GM23338 (cell line): ENCODE data around the gene TMEM212. TPM values are rescaled to one million over a fixed set of nuclear protein-coding genes. Genes with fewer than 3 reads are reported as not detected.

ENCODE experiments used
- ATAC-seq: fragments of 200-7000 bp; cut with Tn5 transposase; 3 replicates; pipeline ENCODE4 v1.9.1; 2020
- DNase-seq: peaks from one replicate; pipeline ENCODE4 v3.0.0-alpha.2; 2015; ENCODE audit warnings: low spot score
- H2AFZ ChIP-seq: fragments of 200-600 bp; sonication (generic); 2 replicates; pipeline ENCODE4 v1.8.0; 2016; ENCODE audit warnings: antibody characterized with exemption, mild to moderate bottlenecking, moderate library complexity
- H3F3A ChIP-seq: fragments of 200-600 bp; sonication (generic); replicated peaks from 2 replicates; pipeline ENCODE4 v1.8.0; 2017; ENCODE audit warnings: antibody characterized with exemption, mixed run types, low read depth
- H3K27ac ChIP-seq: fragments of 200-600 bp; sonication (generic); 2 replicates; pipeline ENCODE4 v1.6.1; 2016; ENCODE audit warnings: low read depth
- H3K27me3 ChIP-seq: fragments of 200-600 bp; sonication (generic); 2 replicates; pipeline ENCODE4 v1.8.0; 2016; ENCODE audit warnings: mild to moderate bottlenecking, mixed run types, moderate library complexity; ENCODE audit not compliant: insufficient read depth
- H3K36me3 ChIP-seq: fragments of 200-600 bp; sonication (generic); 2 replicates; pipeline ENCODE4 v1.8.0; 2016; ENCODE audit warnings: mild to moderate bottlenecking; ENCODE audit not compliant: insufficient read depth
- H3K4me1 ChIP-seq: fragments of 200-600 bp; sonication (generic); 2 replicates; pipeline ENCODE4 v1.8.0; 2016; ENCODE audit warnings: mild to moderate bottlenecking, moderate library complexity; ENCODE audit not compliant: insufficient read depth
- H3K4me2 ChIP-seq: fragments of 200-600 bp; sonication (generic); 2 replicates; pipeline ENCODE4 v1.7.1; 2017; ENCODE audit warnings: mixed run types
- H3K4me3 ChIP-seq: fragments of 200-600 bp; sonication (generic); 2 replicates; pipeline ENCODE4 v1.6.1; 2016; ENCODE audit warnings: mixed run types
- H3K79me2 ChIP-seq: fragments of 200-600 bp; sonication (generic); replicated peaks from 2 replicates; pipeline ENCODE4 v1.8.0; 2017; ENCODE audit warnings: mild to moderate bottlenecking; ENCODE audit not compliant: insufficient read depth
- H3K9me2 ChIP-seq: fragments of 200-600 bp; sonication (generic); 2 replicates; pipeline ENCODE4 v1.8.0; 2017; ENCODE audit not compliant: insufficient read depth
- H4K20me1 ChIP-seq: fragments of 200-600 bp; sonication (generic); replicated peaks from 2 replicates; pipeline ENCODE4 v1.8.0; 2017; ENCODE audit warnings: mild to moderate bottlenecking; ENCODE audit not compliant: insufficient read depth
- H3K27ac Mint-ChIP-seq: 2 replicates; pipeline ENCODE4 v1.8.0; 2020; ENCODE audit warnings: inconsistent platforms, mild to moderate bottlenecking, moderate library complexity, mixed read lengths
- H3K27me3 Mint-ChIP-seq: 3 replicates; pipeline ENCODE4 v1.8.0; 2022; ENCODE audit warnings: low read depth, mild to moderate bottlenecking, moderate library complexity, mixed read lengths, inconsistent platforms; ENCODE audit not compliant: insufficient read depth, poor library complexity
- H3K36me3 Mint-ChIP-seq: 3 replicates; pipeline ENCODE4 v1.8.0; 2021; ENCODE audit warnings: low read depth, mild to moderate bottlenecking, inconsistent platforms, moderate library complexity, mixed read lengths
- H3K4me1 Mint-ChIP-seq: 3 replicates; pipeline ENCODE4 v1.8.0; 2020; ENCODE audit warnings: mild to moderate bottlenecking, inconsistent platforms, mixed read lengths
- H3K4me3 Mint-ChIP-seq: 3 replicates; pipeline ENCODE4 v1.8.0; 2021; ENCODE audit warnings: moderate library complexity, mild to moderate bottlenecking, inconsistent platforms, mixed read lengths
- H3K9me3 Mint-ChIP-seq: 3 replicates; pipeline ENCODE4 v1.8.0; 2020; ENCODE audit warnings: moderate library complexity, mild to moderate bottlenecking, inconsistent platforms, mixed read lengths
- CREB1 ChIP-seq: fragments of 250-450 bp; sonication (Bioruptor Pico); IDR thresholded peaks from 2 replicates; pipeline ENCODE4 v1.5.0; 2020; ENCODE audit warnings: low read depth, mild to moderate bottlenecking, moderate library complexity
- CTCF ChIP-seq, 2 experiments: fragments of 200-600 bp in 1 of 2; sonication (generic) in 1 of 2; conservative IDR thresholded peaks; 2 replicates each; pipeline versions ENCODE4 v1.5.1 to v1.6.1; 2016 to 2017; ENCODE audit warnings: antibody characterized with exemption in 2 of 2, low read depth in 2 of 2, mild to moderate bottlenecking in 2 of 2, moderate library complexity in 1 of 2
- ETS1 ChIP-seq: IDR thresholded peaks from 2 replicates; pipeline ENCODE4 v1.6.1; 2016; ENCODE audit warnings: antibody characterized with exemption
- EZH2 ChIP-seq: fragments of 200-600 bp; sonication (generic); IDR thresholded peaks from one replicate; pipeline ENCODE4 v1.8.0; 2017; ENCODE audit warnings: antibody characterized with exemption, mild to moderate bottlenecking, low read depth; ENCODE audit not compliant: unreplicated experiment
- EZH2phosphoT487 ChIP-seq: fragments of 200-600 bp; sonication (generic); IDR thresholded peaks from one replicate; pipeline ENCODE4 v1.8.1; 2018; ENCODE audit warnings: antibody characterized with exemption; ENCODE audit not compliant: unreplicated experiment
- JUNB ChIP-seq: IDR thresholded peaks from one replicate; pipeline ENCODE4 v1.6.1; 2016; ENCODE audit warnings: antibody characterized with exemption; ENCODE audit not compliant: unreplicated experiment
- NANOG ChIP-seq: IDR thresholded peaks from 2 replicates; pipeline ENCODE4 v1.6.1; 2016; ENCODE audit warnings: antibody characterized with exemption, borderline replicate concordance
- POLR2AphosphoS5 ChIP-seq: IDR thresholded peaks from 2 replicates; pipeline ENCODE4 v1.6.1; 2016; ENCODE audit warnings: antibody characterized with exemption, low read depth
- REST ChIP-seq: IDR thresholded peaks from one replicate; pipeline ENCODE4 v1.6.1; 2018; ENCODE audit warnings: antibody characterized with exemption; ENCODE audit not compliant: unreplicated experiment
- STAT1 ChIP-seq: IDR thresholded peaks from one replicate; pipeline ENCODE4 v1.6.1; 2016; ENCODE audit warnings: antibody characterized with exemption; ENCODE audit not compliant: unreplicated experiment
- ZNF114 ChIP-seq: fragments of 250-450 bp; sonication (Bioruptor Pico); IDR thresholded peaks from 2 replicates; pipeline ENCODE4 v1.5.0; 2020; ENCODE audit warnings: mild to moderate bottlenecking, moderate library complexity
- ZNF331 ChIP-seq: fragments of 250-450 bp; sonication (Bioruptor Pico); IDR thresholded peaks from 2 replicates; pipeline ENCODE4 v1.5.0; 2020; ENCODE audit warnings: low read depth, mild to moderate bottlenecking, moderate library complexity
- ZNF462 ChIP-seq: fragments of 250-450 bp; sonication (Bioruptor Pico); IDR thresholded peaks from 2 replicates; pipeline ENCODE4 v1.5.0; 2020; ENCODE audit warnings: mild to moderate bottlenecking, moderate library complexity
- polyA plus RNA-seq: library from polyadenylated mRNA; unstranded; fragments of >200 nt; fragmentation: Nextera tagmentation; extraction: Ambion mirVana; gene quantifications from 2 replicates; pipeline ENCODE4 v1.2.1, GENCODE V29; 2016
- total RNA-seq: library from RNA; depleted of rRNA; stranded (reverse); fragments of >200 nt; shearing (Covaris generic); gene quantifications from 2 replicates; pipeline ENCODE4 v1.2.3, GENCODE V29; 2014

TMEM212 gene
- total and polyA plus RNA-seq, 2 experiments from 2014 or later, result not detected

GRCh38 chr3:171883893-171884279 is 40.7 kb downstream of the TMEM212 start:
- H3K36me3 Mint-ChIP-seq, result no peaks in the 10 kb centered on the region
- H3K9me3 Mint-ChIP-seq, result 0 out of 3 replicates have a peak, but pooled peaks cover 4% of the 10 kb centered on the region
- H3K36me3 ChIP-seq, result no peaks in the 10 kb centered on the region
- ATAC-seq (peak; percentile 43), DNase-seq (peak; percentile 28)
- no peak for TF ChIP-seq ETS1
- no peak for TF ChIP-seq REST
- no peak for TF ChIP-seq ZNF331 (CRISPR knock-in tag)
- TF ChIP-seq EZH2, result no peak
- TF ChIP-seq POLR2AphosphoS5, result no peak
- no peak for TF ChIP-seq EZH2phosphoT487
- no peak for TF ChIP-seq STAT1
- no peak for TF ChIP-seq ZNF462 (CRISPR knock-in tag)
- TF ChIP-seq NANOG, result no peak
- no peak for TF ChIP-seq CREB1 (CRISPR knock-in tag)
- no peak for TF ChIP-seq ZNF114
- no peak for TF ChIP-seq JUNB
- no peak for TF ChIP-seq CTCF (conservative IDR thresholded peaks at IDR 0.05; ENCODE audit: low read depth in 2 of 2)
- no peak overlapping the region for H3K4me3 ChIP-seq
- H3K9me2 ChIP-seq, result no peaks in the 10 kb centered on the region; the same call in 1 of the 2 replicates
- peaks cover 4% of the 10 kb centered on the region for H3K27me3 Mint-ChIP-seq
- H3K4me1 Mint-ChIP-seq, result peaks cover 29% of the 10 kb centered on the region
- H3K27me3 ChIP-seq, result no peaks in the 10 kb centered on the region
- no peaks in the 10 kb centered on the region for H4K20me1 ChIP-seq
- no peak overlapping the region for H3K27ac ChIP-seq
- no peaks in the 10 kb centered on the region for H3K79me2 ChIP-seq
- no peaks in the 10 kb centered on the region for H3F3A ChIP-seq
- H3K4me2 ChIP-seq, result peak overlapping the region; percentile 40
- peak overlapping the region; percentile 11; the same call in 1 of the 2 replicates for H2AFZ ChIP-seq
- no peak overlapping the region for H3K27ac Mint-ChIP-seq
- H3K4me1 ChIP-seq, result peaks cover 26% of the 10 kb centered on the region
- no peak overlapping the region for H3K4me3 Mint-ChIP-seq
